ENCODE results near the gene MUC6.
"Not testable (repeated sequence)": the region's sequence is repeated elsewhere in the genome, so short reads cannot be mapped to it uniquely, and the experiment has no call there.

Gene MUC6

DNA sequence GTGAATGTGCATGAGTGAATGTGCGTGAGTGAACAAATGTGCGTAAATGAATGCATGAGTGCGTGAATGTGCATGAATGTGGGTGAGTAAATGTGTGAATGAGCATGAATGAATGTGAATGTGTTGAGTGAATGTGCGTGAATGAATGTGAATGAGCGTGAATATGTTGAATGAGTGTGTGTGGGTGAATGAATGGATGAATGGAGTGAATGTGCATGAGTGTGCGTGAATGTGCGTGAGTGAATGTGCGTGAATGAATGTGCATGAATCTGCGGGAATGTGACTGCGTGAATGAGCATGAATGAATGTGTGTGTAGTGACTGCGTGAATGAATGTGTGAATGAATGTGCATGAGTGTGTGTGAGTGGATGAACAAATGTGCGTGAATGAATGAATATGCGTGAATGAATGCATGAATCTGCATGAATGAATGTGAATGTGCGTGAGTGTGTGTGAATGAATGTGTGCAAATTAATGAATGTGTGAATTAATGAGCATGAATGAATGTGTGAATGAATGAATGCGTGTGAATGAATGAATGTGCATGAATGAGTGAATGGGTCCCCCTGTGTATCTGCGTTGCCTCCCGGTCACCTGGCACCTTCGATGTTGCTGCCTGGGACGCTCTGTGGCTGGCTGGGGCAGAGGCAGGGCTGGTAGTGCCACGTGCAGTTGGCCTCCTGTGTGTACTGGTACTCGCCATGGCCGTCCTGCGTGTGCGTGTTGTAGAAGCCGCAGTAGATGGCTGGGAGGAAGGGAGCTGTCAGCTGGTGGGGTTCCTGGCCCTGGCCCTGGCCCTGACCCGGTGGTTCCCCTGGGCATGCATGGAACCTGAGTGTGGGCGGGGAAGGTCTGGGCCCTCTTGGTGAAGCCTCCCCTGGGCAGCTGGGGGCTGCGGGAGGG lies 13.4 kb downstream of the MUC6 start:
- TF ChIP-seq, protein P1, sequence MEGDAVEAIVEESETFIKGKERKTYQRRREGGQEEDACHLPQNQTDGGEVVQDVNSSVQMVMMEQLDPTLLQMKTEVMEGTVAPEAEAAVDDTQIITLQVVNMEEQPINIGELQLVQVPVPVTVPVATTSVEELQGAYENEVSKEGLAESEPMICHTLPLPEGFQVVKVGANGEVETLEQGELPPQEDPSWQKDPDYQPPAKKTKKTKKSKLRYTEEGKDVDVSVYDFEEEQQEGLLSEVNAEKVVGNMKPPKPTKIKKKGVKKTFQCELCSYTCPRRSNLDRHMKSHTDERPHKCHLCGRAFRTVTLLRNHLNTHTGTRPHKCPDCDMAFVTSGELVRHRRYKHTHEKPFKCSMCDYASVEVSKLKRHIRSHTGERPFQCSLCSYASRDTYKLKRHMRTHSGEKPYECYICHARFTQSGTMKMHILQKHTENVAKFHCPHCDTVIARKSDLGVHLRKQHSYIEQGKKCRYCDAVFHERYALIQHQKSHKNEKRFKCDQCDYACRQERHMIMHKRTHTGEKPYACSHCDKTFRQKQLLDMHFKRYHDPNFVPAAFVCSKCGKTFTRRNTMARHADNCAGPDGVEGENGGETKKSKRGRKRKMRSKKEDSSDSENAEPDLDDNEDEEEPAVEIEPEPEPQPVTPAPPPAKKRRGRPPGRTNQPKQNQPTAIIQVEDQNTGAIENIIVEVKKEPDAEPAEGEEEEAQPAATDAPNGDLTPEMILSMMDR (IDR thresholded peaks at IDR 0.05; ENCODE audit: low read depth, low read length, missing control alignments): no peak
- DNase-seq (ENCODE audit: low read depth): no peak
- no peak overlapping the region for H3K4me3 ChIP-seq (ENCODE audit: low read depth, low read length)

DNA sequence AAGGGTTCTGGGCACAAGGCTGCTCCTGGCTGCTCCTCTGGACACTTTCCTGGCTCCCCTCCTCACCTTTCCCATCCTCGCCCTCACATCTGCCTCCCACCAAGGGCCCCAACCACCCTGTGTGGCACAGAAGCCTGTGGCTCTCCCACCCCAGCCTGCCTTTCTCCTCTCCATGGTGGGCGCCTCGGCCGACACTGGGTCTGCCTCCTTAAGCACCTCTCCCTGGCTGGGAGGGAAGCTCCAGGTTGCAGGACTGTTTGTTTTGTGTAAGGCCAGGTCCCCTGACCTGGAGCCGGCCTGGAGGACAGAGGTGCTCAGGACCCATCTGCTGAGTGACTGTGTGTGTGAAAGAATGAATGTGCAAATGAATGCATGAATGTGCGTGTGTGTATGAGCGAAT lies 14.1 kb downstream of the MUC6 start:
- no peak overlapping the region for H3K4me3 ChIP-seq (ENCODE audit: low read depth, low read length)
- DNase-seq (ENCODE audit: low read depth): no peak
- TF ChIP-seq, protein P1 (IDR thresholded peaks at IDR 0.05; ENCODE audit: low read depth, low read length, missing control alignments): no peak

DNA sequence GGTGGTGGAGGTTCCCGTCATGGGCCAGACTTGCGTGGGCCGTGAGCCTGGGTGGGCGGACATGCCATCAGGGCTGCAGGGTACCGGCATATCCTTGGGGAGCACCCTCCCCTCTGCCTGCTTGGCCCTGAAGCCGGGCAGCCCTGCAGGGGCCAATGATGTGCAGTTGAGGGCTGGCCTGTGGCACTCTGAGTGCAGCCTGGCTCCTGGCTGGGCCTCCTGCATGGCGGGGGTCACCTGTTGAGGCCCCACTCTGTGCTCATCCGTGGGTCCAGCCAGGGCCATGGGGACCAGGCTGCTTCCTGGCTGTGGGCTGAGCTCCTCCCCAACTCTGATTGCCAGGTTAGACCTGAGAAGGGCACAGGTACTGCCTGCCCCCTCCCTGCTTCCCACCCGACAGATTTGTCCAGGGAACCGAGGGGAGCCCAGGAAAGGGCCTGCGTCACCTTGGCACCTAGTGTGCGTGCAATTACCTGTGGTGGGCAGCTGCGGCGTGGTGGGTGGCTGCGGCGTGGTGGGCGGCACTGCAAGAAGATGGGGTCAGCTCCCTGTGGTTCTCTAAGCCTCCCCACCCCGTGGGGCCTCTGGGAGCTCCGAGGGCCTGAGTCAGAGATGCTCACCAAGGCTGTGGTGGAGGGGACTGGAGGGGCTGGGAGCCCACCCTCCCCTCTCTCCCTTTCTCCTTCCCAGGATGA lies 16.2 kb downstream of the MUC6 start:
- no peak overlapping the region for H3K4me3 ChIP-seq (ENCODE audit: low read depth, low read length)
- no peak for DNase-seq (ENCODE audit: low read depth)
- TF ChIP-seq, protein P1 (IDR thresholded peaks at IDR 0.05; ENCODE audit: low read depth, low read length, missing control alignments): no peak

- no peak for DNase-seq (ENCODE audit: low read depth)
- TF ChIP-seq, protein P1 (IDR thresholded peaks at IDR 0.05; ENCODE audit: low read depth, low read length, missing control alignments): no peak
- H3K4me3 ChIP-seq (ENCODE audit: low read depth, low read length): no peak overlapping the region
Measured at GRCh38 chr11:1019321-1019910, 17.1 kb downstream of the MUC6 start.

GRCh38 chr11:1018091-1018490 lies 18.4 kb downstream of the MUC6 start:
- no peak overlapping the region for H3K4me3 ChIP-seq (ENCODE audit: low read depth, low read length)
- TF ChIP-seq, protein P1 (IDR thresholded peaks at IDR 0.05; ENCODE audit: low read depth, low read length, missing control alignments): no peak
- no peak for DNase-seq (ENCODE audit: low read depth)

DNA sequence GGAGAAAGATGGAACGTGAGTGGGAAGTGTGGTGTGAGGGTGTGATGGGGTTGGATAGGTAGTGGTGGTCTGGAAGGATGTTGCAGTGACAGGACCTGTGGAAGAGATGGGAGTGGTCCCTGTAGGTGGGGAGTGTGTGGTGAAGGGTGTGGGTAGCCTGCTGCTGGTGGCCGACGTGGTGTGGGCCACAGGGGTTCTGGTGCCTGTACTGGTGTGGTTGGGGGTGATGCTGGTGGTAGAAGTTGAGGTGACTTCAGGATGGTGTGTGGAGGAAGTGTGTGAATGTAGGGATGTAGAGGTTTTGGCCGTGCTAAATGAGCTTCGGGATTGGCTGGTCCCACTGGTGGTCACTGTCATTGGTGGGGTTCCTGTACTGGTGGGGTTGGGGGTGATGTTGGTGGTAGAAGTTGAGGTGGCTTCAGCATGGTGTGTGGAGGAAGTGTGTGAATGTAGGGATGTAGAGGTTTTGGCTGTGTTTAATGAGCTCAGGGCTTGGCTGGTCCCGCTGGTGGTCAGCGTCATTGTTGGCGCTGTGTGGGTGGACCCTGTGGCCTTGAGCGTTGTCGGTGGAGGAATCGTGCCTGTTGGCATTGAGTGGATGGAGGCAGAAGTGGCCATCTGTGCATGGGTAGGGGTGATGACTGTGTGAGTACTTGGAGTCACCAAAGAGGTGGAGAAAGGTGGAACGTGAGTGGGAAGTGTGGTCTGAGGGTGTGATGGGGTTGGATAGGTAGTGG lies 19.1 kb downstream of the MUC6 start:
- TF ChIP-seq, protein P1 (IDR thresholded peaks at IDR 0.05; ENCODE audit: low read depth, low read length, missing control alignments): no peak
- DNase-seq (ENCODE audit: low read depth): no peak
- H3K4me3 ChIP-seq (ENCODE audit: low read depth, low read length): no peak overlapping the region

- H3K4me3 ChIP-seq (ENCODE audit: low read depth, low read length); DNase-seq (ENCODE audit: low read depth): not testable (repeated sequence)
Measured at GRCh38 chr11:1016610-1017126, 19.9 kb downstream of the MUC6 start.

Measured in GM12864 (cell line).